GM08714 (cell line): Measurements from ENCODE around the gene IL31.

Experiments used
- H3K4me3 ChIP-seq: fragments of 200-500 bp; sonication (Bioruptor generic); 2 replicates; pipeline ENCODE4 v1.5.1; 2014; ENCODE audit warnings: mild to moderate bottlenecking, low read length, inconsistent platforms
- ZNF274 ChIP-seq: IDR thresholded peaks from 2 replicates; pipeline ENCODE4 v1.6.1; 2012; ENCODE audit warnings: mild to moderate bottlenecking, low read depth, low read length

Gene IL31

DNA sequence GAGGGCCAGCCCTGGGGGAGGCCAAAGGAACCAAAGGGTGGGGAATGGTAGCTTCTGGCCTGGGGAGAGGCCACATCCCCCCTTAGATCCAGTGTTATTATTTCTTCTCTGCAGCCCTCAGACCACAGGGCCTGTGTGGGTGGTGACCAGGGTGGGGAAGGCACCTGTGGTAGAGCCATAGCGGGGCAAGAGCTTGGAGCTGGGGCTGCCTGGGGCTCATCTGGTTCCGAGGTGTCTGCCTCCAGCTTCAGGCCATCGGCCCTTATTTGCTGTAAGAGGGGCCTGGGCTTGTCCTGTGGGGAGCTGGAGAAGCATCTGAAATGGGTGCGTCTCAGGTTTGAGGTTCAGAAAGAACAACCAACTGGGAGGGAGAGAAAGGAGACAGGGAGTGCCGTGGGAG is 27.4 kb upstream of the IL31 start:
- no peak overlapping the region for H3K4me3 ChIP-seq
- no peak for TF ChIP-seq ZNF274

- no peak overlapping the region for H3K4me3 ChIP-seq
- TF ChIP-seq ZNF274, result no peak
Observed at GRCh38 chr12:122200541-122201175, 26.6 kb upstream of the IL31 start.

DNA sequence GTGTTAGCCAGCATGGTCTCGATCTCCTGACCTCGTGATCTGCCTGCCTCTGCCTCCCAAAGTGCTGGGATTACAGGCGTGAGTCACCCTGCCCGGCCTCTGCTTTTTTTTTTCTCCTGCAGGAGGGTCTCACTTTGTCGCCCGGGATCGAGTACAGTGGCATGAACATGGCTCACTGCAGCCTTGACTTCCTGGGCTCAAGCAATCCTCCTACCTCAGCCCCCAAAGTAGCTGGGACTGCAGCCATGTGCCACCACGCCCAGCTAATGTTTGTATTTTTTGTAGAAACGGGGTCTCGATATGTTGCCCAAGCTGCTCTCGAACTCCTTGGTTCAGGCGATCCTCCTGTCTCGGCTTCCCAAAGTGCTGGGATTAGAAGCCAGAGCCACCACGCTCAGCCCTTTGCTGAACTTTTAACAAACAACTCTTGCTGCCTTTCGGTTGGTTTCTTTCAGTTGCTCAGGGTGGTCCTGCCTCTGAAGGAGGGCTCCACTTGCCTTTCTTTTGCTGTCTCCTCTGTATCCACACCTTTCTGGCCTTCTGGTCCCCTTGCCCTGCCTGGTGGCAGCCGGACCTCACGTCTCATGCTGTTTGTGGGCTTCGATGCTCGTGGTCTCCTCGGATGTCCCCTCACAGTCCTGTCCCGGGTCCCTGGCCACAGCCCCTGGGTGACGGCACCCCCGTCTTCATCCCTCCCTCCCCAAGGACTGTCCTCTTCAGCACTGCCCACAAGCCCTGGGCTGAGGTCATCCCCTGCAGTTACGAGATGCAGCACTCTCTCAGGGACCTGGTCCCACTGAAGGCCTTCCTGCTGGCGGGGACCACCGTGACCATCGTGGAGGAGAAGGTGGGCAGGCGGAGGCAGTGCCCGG is 25.7 kb upstream of the IL31 start:
- H3K4me3 ChIP-seq, result no peak overlapping the region
- no peak for TF ChIP-seq ZNF274

DNA sequence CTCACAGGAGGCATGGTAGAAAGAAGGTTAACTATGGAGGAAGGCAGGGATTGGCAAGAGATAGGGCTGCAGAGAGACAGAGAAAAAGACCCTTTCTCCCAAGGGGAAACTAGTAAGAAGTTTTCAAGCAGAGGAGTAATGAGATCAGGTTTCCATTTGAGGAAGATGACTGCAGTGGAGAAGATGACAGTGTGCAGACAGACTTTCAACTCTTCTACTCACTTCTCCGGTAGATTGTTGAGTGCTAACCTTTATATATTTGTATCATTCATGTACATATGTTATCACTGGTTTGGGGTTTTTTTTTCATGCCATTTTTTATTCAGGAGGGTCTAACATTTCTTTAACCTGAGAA is 23.6 kb upstream of the IL31 start:
- H3K4me3 ChIP-seq, result no peak overlapping the region
- no peak for TF ChIP-seq ZNF274

DNA sequence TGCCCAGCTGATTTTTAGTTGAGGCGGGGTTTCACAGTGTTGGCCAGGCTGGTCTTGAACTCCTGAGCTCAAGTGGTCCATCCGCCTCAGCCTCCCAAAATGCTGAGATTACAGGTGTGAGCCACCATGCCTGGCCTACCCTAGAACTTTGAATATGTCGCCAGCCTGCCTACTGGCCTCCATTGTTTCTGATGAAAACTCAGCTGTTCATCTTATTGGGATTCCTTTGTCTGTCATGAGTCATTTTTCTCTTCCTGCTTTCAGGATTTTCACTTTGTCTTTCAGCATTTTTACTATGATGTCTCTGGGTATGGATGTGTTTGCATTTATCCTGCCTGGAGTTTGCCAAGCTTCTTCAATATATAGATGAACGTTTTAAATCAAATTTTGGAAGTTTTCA is 21.4 kb upstream of the IL31 start:
- H3K4me3 ChIP-seq, result no peak overlapping the region
- TF ChIP-seq ZNF274, result no peak

DNA sequence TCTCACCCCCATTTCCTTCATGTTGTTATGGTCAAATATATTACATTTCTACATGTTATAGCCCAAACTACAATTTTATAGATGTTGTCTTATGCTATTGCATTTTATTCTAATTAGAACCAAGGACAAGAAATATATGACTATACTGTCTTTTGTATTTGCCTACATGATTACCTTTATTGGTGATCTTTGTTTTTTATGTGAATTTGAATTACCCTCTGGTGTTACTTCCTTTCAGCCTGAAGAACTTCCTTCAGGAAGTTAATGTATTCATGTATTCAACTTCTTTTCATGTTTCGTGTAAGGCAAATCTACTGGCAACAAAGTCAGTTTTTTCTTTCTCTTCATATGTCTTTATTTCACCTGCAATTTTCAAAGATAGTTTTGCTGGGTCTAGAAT is 20.8 kb upstream of the IL31 start:
- H3K4me3 ChIP-seq, result no peak overlapping the region
- no peak for TF ChIP-seq ZNF274

- TF ChIP-seq ZNF274, result no peak
- no peak overlapping the region for H3K4me3 ChIP-seq
Observed at GRCh38 chr12:122192441-122192840, 18.4 kb upstream of the IL31 start.

GRCh38 chr12:122190842-122191668 is 17.0 kb upstream of the IL31 start:
- H3K4me3 ChIP-seq, result no peak overlapping the region
- TF ChIP-seq ZNF274, result no peak

DNA sequence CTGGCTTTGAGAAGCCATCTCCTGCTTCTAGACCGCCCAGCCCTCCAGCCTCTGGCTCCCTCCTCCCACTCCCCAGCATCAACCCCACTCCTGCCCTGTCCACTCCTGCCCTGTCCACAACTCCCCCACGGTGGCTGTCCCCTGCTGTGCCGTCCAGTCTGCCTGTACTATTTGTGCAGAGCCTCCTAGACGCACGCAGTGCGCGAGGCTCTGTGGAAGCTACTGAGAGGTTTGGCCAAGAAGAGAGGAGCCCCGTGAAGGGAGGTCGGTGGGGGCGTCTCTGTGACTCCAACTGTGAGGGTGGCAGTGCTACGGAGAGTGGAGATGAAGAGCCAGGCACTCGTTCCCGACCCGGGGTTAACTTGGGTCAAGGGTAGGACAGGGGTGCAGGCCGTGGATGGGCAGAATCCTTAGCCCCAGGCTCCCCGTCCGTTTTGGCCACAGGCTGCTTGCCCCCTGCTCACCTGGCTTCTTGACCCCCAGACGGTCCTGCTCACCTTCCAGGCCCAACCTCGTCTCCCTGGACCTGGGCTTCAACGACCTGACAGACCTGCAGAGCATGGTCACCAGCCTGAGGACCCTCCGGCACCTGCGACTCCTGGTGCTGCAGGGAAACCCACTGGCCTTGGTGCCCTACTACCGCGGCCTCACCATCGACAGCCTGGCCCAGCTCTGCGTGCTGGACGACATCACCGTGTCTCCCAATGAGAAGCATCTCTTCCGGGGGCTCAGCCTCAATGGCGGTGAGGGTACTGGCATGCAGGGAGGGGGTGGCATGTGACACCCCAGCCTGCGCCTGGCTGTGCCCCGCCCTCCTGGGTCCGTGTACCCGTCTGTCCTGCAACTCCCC is 15.8 kb upstream of the IL31 start:
- H3K4me3 ChIP-seq, result no peak overlapping the region
- no peak for TF ChIP-seq ZNF274

DNA sequence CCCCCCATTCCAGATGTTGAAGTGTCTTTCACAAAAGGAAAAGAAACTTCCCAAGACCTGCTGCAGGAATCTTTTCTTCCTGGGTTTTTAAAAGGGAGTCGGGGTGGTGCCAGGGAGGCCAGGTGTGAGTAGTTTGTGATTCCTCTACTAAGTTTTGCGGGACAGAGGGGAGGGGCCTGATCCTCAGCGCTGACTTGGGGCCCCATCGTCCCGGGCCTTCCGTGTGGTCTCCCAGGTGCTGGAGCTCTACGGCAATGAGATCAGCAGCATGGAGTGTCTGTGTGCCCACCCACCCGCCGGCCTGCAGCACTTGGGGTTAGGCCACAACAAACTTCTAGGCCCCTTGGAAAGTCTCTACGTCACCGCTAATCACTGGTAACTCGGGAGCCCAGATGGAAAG is 13.4 kb upstream of the IL31 start:
- no peak overlapping the region for H3K4me3 ChIP-seq
- TF ChIP-seq ZNF274, result no peak

DNA sequence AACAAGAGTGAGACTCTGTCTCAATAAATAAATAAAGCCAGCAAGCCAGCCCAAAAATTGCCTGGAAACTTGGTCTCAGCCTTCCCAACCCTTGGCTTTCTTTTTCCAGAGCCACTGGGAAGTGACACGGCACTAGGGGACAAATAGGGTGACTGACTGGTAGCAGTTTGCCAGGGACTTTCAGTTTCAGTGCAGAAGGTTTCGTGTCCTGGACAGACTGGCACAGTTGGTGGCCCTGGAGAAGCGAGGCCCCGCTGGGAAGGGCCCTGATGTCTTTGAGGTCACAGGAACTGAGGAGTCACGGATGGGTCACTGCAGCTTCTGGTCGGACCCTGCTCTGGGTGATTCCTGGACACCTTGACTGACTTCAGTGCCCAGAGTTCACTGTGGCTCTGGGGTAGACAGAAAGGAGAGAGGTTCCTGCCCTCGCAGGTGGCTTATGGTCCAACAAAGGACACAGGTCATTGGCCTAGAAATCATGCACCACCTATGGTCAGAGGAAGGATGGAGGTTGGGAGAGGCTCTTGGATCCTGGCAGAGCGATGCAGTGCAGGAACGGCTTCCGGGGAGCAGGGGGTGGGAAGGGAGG is 11.6 kb upstream of the IL31 start:
- TF ChIP-seq ZNF274, result no peak
- H3K4me3 ChIP-seq, result no peak overlapping the region

DNA sequence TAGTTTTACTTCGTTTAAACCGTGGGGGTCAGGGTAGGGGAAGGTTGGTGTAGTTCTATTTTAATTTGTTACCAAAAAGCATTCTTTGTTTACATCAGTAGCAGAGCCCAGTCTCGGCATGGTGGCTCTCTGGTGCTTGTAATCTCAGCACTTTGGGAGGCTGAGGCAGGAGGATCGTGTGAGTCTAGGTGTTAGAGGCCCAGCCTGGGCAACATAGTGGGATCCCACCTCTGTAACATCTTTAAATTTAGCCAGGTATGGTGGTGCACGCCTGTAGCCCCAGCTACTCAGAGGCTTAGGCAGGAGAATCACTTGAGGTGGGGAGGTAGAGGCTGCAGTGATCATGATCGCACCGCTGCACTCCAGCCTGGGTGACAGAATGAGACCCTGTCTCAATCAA is 11.1 kb upstream of the IL31 start:
- TF ChIP-seq ZNF274, result no peak
- H3K4me3 ChIP-seq, result no peak overlapping the region

DNA sequence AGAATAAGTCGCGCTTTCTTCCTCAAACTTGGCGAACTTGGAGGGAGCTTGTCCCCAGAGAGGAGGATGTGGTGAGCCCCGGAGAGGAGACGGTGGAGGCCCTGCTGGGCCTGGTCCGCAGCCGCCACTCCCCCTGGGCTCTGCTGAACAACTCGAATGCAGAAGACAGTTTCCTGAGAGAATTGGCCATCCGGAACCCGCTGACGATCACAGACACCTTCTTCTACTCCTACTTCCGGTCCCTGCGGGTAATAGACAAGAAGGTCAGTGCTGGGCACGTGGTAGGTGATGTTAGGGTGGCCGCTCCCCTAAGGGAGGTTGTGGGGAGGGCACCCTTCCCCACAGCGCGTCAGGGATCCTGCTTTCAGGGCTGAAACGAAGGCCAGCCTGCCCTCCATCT is 10.5 kb upstream of the IL31 start:
- no peak overlapping the region for H3K4me3 ChIP-seq
- no peak for TF ChIP-seq ZNF274

DNA sequence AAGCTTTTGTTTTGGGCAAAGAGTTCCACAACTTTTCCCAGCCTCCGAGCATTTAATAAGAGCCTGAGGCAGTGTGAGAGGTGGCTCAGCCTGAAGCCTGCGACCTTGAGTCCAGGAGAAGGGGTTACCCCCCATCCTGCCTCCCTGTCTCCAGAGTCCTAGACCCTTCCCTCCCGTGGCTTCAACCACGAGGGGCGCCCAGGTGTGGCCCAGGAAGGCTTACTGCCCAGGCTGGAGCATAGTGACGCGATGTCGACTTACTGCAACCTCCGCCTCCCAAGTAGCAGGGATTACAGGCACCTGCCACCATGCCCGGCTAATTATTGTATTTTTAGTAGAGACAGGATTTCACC is 9.5 kb upstream of the IL31 start:
- no peak overlapping the region; the same call in 1 of the 2 replicates for H3K4me3 ChIP-seq
- TF ChIP-seq ZNF274, result no peak
